ENCODE data around the gene NOTO. TPM values are rescaled to one million over a fixed set of nuclear protein-coding genes. Genes with fewer than 3 reads are reported as not detected.
"Not testable (repeated sequence)": the region's sequence is repeated elsewhere in the genome, so short reads cannot be mapped to it uniquely, and the experiment has no call there.

NOTO gene
- total and polyA plus RNA-seq, 2 donors (not counting 3 experiments of a cell fraction or from before 2014, with no cell fraction given): not detected

DNA sequence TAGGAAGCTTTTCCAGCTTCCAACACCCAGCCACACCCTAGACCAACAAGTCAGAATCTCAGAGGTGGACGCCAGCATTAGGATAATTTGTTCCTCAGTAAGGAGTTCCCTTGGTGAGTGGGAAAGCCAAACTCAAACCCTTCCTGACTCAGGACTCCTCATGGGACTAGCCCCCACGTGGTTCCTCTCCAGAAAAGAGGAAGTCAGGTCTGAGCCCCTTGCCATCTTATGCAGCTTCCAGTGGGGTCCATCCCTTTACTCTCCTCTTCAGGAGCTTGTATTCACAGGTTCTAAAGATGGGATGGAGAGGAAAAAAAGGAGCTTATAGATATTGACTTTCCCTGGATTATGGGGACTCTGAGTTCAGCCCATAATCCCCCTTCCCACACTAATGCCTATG, 14.8 kb upstream of the NOTO start:
- dilution Hi-C loops (cut with MboI; ENCODE audit: extremely low pct_ligation_motif_present, low sequenced_read_pairs): no loop called here

DNA sequence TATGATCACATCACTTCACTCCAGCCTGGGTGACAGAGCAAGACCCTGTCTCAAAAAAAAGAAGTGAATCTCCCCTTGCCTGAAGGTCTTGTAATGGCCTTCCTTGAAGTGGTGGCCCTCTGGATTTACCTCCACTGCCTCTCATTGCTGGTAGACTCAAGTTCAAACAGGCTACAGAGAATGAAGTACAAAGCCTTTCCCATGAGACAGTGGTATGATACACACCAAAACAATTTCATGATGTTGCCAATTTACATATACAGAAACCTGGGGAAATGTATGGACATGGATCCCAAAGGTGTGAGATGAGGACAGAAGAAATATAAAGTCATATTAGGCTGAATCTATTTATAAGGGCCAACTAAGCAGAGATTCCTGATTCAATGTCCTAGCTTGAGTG, 4.8 kb upstream of the NOTO start:
- CTCF ChIA-PET: interaction anchor here (0.8 to 3.3 kb wide), 3 partner anchors 10 to 304 kb away, joined by 3 to 10 read pairs (median 7); no protein-coding TSS in a partner anchor
- DNase-seq (ENCODE audit: low read depth, low spot score): no peak

More for the DNA sequence above, 14.8 kb upstream of the NOTO start:
- DNase-seq (ENCODE audit: low read depth, low spot score) (no peak), FAIRE-seq (no peak)
- H2AFZ ChIP-seq (ENCODE audit: low read depth, low read length): no peak overlapping the region
- no peak for TF ChIP-seq GATA2 (IDR thresholded peaks at IDR 0.05; ENCODE audit: insufficient read depth, insufficient read length, low read depth, low read length)
- no peak for TF ChIP-seq EZH2 (IDR thresholded peaks at IDR 0.05; ENCODE audit: borderline replicate concordance, low read depth, low read length, severe bottlenecking)
- TF ChIP-seq POLR2AphosphoS5 (IDR thresholded peaks at IDR 0.05; ENCODE audit: insufficient read depth, low read depth, low read length): no peak
- no peak for TF ChIP-seq FOS (IDR thresholded peaks at IDR 0.05; ENCODE audit: borderline replicate concordance, insufficient read depth, low read length)
- TF ChIP-seq MYC (IDR thresholded peaks at IDR 0.05; ENCODE audit: low read depth, low read length): no peak
- BruUV-seq (replicated peaks): no TSS peak
- POLR2A ChIA-PET: no interaction called here
- no peaks in the 10 kb centered on the region for H3K9me3 ChIP-seq (replicated peaks; ENCODE audit: control insufficient read depth, insufficient read depth, low read length)
- no peaks in the 10 kb centered on the region for H3K79me2 ChIP-seq (ENCODE audit: control insufficient read depth, insufficient read depth, low read length)
- no peak overlapping the region for H3K27ac ChIP-seq (ENCODE audit: insufficient read depth, low read depth, low read length)
- intact Hi-C loops (cut with micrococcal nuclease): no loop called here
- no peak overlapping the region for H3K4me2 ChIP-seq (ENCODE audit: insufficient read depth, low read length)
- H3K36me3 ChIP-seq (ENCODE audit: control insufficient read depth in 2 of 2, extremely low read depth in 1 of 2, insufficient read depth in 2 of 2, low read length in 2 of 2): no peaks in the 10 kb centered on the region
- H3K4me1 ChIP-seq (ENCODE audit: control insufficient read depth, extremely low read depth, insufficient read depth, low read length): no peaks in the 10 kb centered on the region
- CTCF ChIA-PET: interaction anchor here (0.7 to 2.0 kb wide), 4 partner anchors 10 to 294 kb away, joined by 3 to 11 read pairs (median 4); no protein-coding TSS in a partner anchor
- no peak overlapping the region for H3K4me3 ChIP-seq (replicated peaks in 1 of 3; ENCODE audit: insufficient read depth in 1 of 3, low read depth in 1 of 3, low read length in 3 of 3)
- no peaks in the 10 kb centered on the region for H3K9me1 ChIP-seq (replicated peaks; ENCODE audit: control insufficient read depth, extremely low read depth, insufficient read depth, low read length)
- H4K20me1 ChIP-seq (replicated peaks; ENCODE audit: control insufficient read depth, extremely low read depth, insufficient read depth, low read length): no peaks in the 10 kb centered on the region
- no peak overlapping the region for H3K9ac ChIP-seq (replicated peaks; ENCODE audit: extremely low read depth, insufficient read depth, low read length)
- H3K27me3 ChIP-seq (ENCODE audit: control insufficient read depth in 2 of 2, insufficient read depth in 2 of 2, low read length in 2 of 2): peaks cover 25 to 35% of the 10 kb centered on the region in 2 experiments

DNA sequence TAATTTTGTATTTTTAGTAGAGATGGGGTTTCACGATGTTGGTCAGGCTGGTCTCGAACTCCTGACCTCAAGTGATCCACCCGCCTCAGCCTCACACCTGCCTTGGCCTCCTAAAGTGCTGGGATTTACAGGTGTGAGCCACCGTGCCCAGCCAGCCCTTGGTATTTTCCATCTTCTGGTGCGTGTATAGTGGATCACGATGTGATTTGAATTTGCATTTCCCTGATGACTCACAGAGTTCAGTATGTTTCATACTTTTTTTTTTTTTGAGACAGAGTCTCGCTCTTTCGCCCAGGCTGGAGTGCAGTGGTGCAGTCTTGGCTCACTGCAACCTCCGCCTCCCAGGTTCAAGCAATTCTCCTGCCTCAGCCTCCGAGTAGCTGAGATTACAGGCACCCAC, 2.1 kb upstream of the NOTO start:
- dilution Hi-C loops (cut with MboI; ENCODE audit: extremely low pct_ligation_motif_present, low sequenced_read_pairs); H3K9me3 ChIP-seq (replicated peaks; ENCODE audit: control insufficient read depth, insufficient read depth, low read length); H3K36me3 ChIP-seq (ENCODE audit: control insufficient read depth in 2 of 2, extremely low read depth in 1 of 2, insufficient read depth in 2 of 2, low read length in 2 of 2); intact Hi-C loops (cut with micrococcal nuclease); H3K4me1 ChIP-seq (ENCODE audit: control insufficient read depth, extremely low read depth, insufficient read depth, low read length); H2AFZ ChIP-seq (ENCODE audit: low read depth, low read length); H3K27ac ChIP-seq (ENCODE audit: insufficient read depth, low read depth, low read length); H3K9me1 ChIP-seq (replicated peaks; ENCODE audit: control insufficient read depth, extremely low read depth, insufficient read depth, low read length); H3K4me3 ChIP-seq (replicated peaks in 1 of 3; ENCODE audit: insufficient read depth in 1 of 3, low read depth in 1 of 3, low read length in 3 of 3); H3K4me2 ChIP-seq (ENCODE audit: insufficient read depth, low read length); DNase-seq (ENCODE audit: low read depth, low spot score); H4K20me1 ChIP-seq (replicated peaks; ENCODE audit: control insufficient read depth, extremely low read depth, insufficient read depth, low read length); POLR2A ChIA-PET; FAIRE-seq; H3K79me2 ChIP-seq (ENCODE audit: control insufficient read depth, insufficient read depth, low read length); BruUV-seq (replicated peaks); H3K9ac ChIP-seq (replicated peaks; ENCODE audit: extremely low read depth, insufficient read depth, low read length): not testable (repeated sequence)
- CTCF ChIA-PET: interaction anchor here (1.4 kb wide), 1 partner anchor 12 kb away, joined by 6 read pairs; no protein-coding TSS in a partner anchor
- peaks cover 44 to 58% of the 10 kb centered on the region in 2 experiments for H3K27me3 ChIP-seq (ENCODE audit: control insufficient read depth in 2 of 2, insufficient read depth in 2 of 2, low read length in 2 of 2)

More for the DNA sequence above, 4.8 kb upstream of the NOTO start:
- FAIRE-seq: no peak
- H4K20me1 ChIP-seq (replicated peaks; ENCODE audit: control insufficient read depth, extremely low read depth, insufficient read depth, low read length): no peaks in the 10 kb centered on the region
- no peak overlapping the region for H3K9ac ChIP-seq (replicated peaks; ENCODE audit: extremely low read depth, insufficient read depth, low read length)
- H3K4me3 ChIP-seq (replicated peaks in 1 of 3; ENCODE audit: insufficient read depth in 1 of 3, low read depth in 1 of 3, low read length in 3 of 3): no peak overlapping the region
- H3K36me3 ChIP-seq (ENCODE audit: control insufficient read depth in 2 of 2, extremely low read depth in 1 of 2, insufficient read depth in 2 of 2, low read length in 2 of 2): no peaks in the 10 kb centered on the region
- H3K4me2 ChIP-seq (ENCODE audit: insufficient read depth, low read length): no peak overlapping the region
- POLR2A ChIA-PET: interaction anchor here (0.7 kb wide), 1 partner anchor 134 kb away, joined by 4 read pairs; no protein-coding TSS in a partner anchor
- H3K79me2 ChIP-seq (ENCODE audit: control insufficient read depth, insufficient read depth, low read length): no peaks in the 10 kb centered on the region
- H3K9me3 ChIP-seq (replicated peaks; ENCODE audit: control insufficient read depth, insufficient read depth, low read length): no peaks in the 10 kb centered on the region
- dilution Hi-C loops (cut with MboI; ENCODE audit: extremely low pct_ligation_motif_present, low sequenced_read_pairs) (no loop called here), intact Hi-C loops (cut with micrococcal nuclease) (no loop called here)
- no peak overlapping the region for H3K27ac ChIP-seq (ENCODE audit: insufficient read depth, low read depth, low read length)
- H2AFZ ChIP-seq (ENCODE audit: low read depth, low read length): no peak overlapping the region
- no peaks in the 10 kb centered on the region for H3K9me1 ChIP-seq (replicated peaks; ENCODE audit: control insufficient read depth, extremely low read depth, insufficient read depth, low read length)
- H3K4me1 ChIP-seq (ENCODE audit: control insufficient read depth, extremely low read depth, insufficient read depth, low read length): peaks cover under 1% of the 10 kb centered on the region
- peaks cover 26 to 36% of the 10 kb centered on the region in 2 experiments for H3K27me3 ChIP-seq (ENCODE audit: control insufficient read depth in 2 of 2, insufficient read depth in 2 of 2, low read length in 2 of 2)
- BruUV-seq (replicated peaks): no TSS peak
- TF ChIP-seq MYC (IDR thresholded peaks at IDR 0.05; ENCODE audit: low read depth, low read length): no peak
- TF ChIP-seq, protein P1, sequence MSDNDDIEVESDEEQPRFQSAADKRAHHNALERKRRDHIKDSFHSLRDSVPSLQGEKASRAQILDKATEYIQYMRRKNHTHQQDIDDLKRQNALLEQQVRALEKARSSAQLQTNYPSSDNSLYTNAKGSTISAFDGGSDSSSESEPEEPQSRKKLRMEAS (IDR thresholded peaks at IDR 0.05; ENCODE audit: insufficient read depth, insufficient read length): no peak
- no peak for TF ChIP-seq POLR2A (IDR thresholded peaks at IDR 0.05; ENCODE audit: low read depth, low read length)
- TF ChIP-seq POLR2AphosphoS5 (IDR thresholded peaks at IDR 0.05; ENCODE audit: insufficient read depth, low read depth, low read length): no peak
- TF ChIP-seq EZH2 (IDR thresholded peaks at IDR 0.05; ENCODE audit: borderline replicate concordance, low read depth, low read length, severe bottlenecking): no peak
- TF ChIP-seq GATA2 (IDR thresholded peaks at IDR 0.05; ENCODE audit: insufficient read depth, insufficient read length, low read depth, low read length): no peak

All from endothelial cell of umbilical vein (primary cell).